GM12873 (cell line): ENCODE results near the gene KCNT1.

Experiments used
- CTCF ChIP-seq: IDR thresholded peaks from 2 replicates; pipeline ENCODE4 v1.5.1; 2012; ENCODE audit warnings: low read depth, mild to moderate bottlenecking, moderate library complexity, low read length, control low read depth; ENCODE audit not compliant: insufficient read depth; ENCODE audit errors: missing control alignments

Gene KCNT1

GRCh38 chr9:135766251-135766650 lies 64.3 kb downstream of the KCNT1 start:
- TF ChIP-seq CTCF, result no peak

- TF ChIP-seq CTCF, result no peak
Observed at GRCh38 chr9:135766707-135767106, 64.7 kb downstream of the KCNT1 start.

GRCh38 chr9:135768516-135769218 lies 66.7 kb downstream of the KCNT1 start:
- no peak for TF ChIP-seq CTCF

DNA sequence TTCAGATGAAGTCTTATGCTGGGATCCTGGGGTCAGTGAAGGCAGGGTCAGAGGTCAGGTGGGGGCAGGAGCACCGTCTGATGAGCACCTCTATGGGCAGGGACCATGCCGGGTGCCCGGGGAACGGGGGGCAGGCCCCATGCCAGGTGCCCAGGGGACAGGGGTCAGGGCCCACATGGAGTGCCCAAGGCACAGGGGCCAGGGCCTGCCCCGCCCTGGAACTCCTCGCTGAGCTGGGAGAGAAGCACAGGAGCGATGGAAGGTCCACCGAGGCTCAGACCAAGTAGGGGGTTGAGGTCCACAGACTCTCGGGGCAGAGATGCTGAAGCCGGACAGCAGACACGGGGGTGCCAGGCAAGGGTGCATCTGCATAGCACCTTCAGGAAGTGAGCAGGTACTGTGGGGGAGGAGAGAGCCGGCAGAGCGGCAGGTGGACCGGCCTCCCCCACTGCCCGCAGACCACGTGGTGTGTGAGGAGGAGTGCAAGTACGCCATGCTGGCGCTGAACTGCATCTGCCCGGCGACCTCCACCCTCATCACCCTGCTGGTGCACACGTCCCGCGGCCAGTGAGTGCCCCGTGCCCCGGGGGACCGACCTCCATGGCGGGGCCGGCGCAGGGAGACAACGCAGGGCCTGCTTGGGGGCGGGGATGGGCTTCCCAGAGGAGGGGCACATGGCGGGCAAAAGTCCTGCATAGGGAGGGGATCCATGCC lies 67.7 kb downstream of the KCNT1 start:
- TF ChIP-seq CTCF, result no peak

DNA sequence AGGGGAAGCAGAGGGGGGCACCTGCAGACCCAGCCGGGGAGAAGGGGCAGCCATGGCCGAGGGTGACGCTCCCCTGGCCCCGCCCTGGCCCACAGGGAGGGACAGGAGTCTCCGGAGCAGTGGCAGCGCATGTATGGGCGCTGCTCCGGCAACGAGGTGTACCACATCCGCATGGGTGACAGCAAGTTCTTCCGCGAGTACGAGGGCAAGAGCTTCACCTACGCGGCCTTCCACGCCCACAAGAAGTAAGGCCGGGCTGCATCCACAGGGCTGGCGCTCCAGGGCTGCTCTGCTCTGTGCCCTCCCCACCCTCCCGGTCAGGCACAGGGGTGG lies 68.2 kb downstream of the KCNT1 start:
- TF ChIP-seq CTCF, result no peak

- TF ChIP-seq CTCF, result no peak
Observed at GRCh38 chr9:135770771-135771170, 68.8 kb downstream of the KCNT1 start.

DNA sequence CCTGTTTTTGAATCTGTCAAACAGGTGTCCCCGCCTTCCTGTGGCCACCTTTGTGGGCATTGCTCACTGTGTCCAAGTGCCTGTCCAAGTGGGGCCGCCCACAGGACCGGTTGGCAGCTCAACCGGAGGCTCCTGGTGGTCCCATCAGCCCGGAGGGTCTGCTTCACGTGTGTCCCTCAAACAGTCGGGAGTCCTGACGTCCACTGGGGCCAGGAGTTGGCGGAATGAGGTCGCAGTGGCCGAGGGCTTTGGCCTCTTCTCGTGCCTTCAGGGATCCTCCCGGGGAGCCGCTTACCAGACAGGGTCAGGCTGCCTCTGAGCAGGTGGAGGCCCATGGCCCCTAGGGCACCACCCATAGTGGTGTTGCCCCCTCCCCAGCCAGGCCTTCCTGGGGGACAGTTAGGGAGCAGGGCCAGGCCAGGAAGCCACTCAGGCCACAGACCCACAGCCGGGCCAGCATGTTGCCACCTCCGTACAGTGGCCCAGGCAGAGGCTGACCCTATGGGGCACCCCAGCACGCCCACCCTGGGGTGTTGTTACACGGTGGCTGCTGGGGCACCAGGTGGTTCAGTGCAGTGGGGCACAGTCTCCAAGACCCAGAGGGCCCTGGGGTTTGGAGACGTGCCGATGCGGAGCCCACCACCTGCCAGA lies 69.5 kb downstream of the KCNT1 start:
- TF ChIP-seq CTCF, result no peak
